ENCODE measurements around the gene C4orf50. TPM values are rescaled to one million over a fixed set of nuclear protein-coding genes. Genes with fewer than 3 reads are reported as not detected.
A peak's percentile ranks its signal among the peaks of the same experiment; 100 is the strongest.

Gene C4orf50
- total RNA-seq, 8 experiments from 2014 or later = 0.09 to 1.2 (median 0.39) TPM

DNA sequence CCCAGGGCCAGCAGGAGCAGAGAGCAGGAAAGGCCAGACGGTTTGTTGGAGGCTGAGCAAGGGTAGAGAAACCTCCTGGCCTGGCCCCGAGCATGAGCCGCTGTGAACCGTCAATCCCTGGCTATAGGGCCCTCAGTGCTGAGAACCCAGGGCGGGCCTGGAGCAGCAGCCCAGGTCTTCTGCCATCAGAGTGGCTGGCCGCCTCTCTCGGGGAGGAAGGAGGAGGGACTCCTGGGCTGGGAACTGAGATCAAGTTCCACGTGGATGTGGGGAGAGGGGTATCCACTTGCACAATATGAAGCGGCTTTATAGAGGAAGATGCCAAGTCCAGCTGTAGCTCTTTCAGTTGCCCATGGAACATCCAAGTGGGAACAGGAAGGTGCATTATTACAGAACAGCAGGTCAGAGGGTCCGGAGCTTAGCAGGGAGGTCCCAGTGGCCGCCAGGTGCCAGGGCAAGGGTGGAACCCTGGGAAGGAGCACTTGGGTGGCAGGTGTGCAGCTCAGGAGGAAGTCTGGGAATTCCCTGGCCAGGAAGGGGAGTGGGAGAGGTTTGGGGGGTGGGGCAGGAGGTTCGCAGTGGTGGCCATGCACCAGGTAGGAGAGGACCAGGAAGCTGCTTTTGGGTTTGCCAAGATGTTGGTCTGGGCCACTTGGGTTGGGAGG lies 93.6 kb downstream of the C4orf50 start:
- Histone ChIP-seq H3K27ac (no peak overlapping the region), H3K4me1 (replicated peaks in 1 of 2) (peaks cover 72 to 78% of the 10 kb centered on the region in 2 donors), H3K4me3 (no peak overlapping the region)
- no peak for ATAC-seq (replicated peaks in 6 of 8)
- in situ Hi-C loops (cut with MboI; ENCODE audit: low pct_unique_long_range_greater_than_20kb in 2 of 9, low sequenced_read_pairs in 9 of 9, unreplicated experiment in 9 of 9) = no loop called here
- WGBS, 10 experiments = 58 to 100% (median 80%) methylated on average over 1 to 5 of the region's 12 CpGs; no CpG with 5 or more reads in 5 of the 10 experiments

DNA sequence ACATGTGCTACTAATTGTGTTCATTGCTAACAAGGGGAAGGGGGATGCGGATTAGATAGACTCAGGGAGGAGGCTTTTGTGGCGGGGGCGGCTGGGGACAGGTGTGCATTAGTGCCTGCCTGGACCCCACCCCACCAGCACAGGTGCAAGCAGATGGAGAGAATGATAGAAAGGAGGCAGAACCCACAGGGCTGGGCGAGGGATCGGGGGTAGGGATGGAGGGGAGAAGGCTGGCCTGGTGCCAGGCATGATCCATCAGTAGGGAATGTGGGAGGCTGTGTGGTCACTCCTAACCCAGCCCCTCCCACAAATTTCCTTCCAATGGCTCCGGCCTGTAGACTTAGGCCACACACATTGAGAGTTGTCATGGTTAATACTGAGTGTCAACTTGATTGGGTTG lies 94.9 kb downstream of the C4orf50 start:
- in situ Hi-C loops (cut with MboI; ENCODE audit: low pct_unique_long_range_greater_than_20kb in 2 of 9, low sequenced_read_pairs in 9 of 9, unreplicated experiment in 9 of 9) = no loop called here
- Histone ChIP-seq H3K4me1 (replicated peaks in 1 of 2) (peaks cover 65 to 72% of the 10 kb centered on the region in 2 donors), H3K4me3 (no peak overlapping the region), H3K27ac (no peak overlapping the region)
- 40 to 70% methylated on average over 2 of the region's 6 CpGs; no CpG with 5 or more reads in 8 of the 10 experiments for WGBS, 10 experiments
- peak in 1 of 8 experiments; percentile 14 for ATAC-seq (replicated peaks in 6 of 8)

DNA sequence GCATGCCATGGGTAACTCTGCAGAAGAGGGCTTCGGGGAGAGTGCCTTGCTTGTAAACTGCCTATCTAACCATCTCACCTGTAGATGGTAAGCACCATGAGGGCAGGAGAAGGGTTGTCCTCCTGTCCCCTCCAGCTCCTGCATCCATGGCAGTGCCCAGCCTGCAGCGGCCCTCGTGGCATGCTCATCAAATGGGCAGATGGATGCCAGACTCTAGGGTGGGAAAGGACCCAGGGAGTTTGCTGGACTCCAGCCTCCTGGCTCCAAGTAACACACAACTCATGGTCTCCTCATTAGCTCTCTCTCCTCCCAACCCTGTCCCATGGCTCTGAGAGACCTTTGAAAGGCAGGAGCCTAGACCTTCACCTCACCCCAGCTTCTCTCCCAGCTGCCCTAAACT lies 95.7 kb downstream of the C4orf50 start:
- H3K27ac ChIP-seq = no peak overlapping the region
- H3K4me1 ChIP-seq (replicated peaks in 1 of 2) = peaks cover 65 to 72% of the 10 kb centered on the region in 2 donors
- in situ Hi-C loops (cut with MboI; ENCODE audit: low pct_unique_long_range_greater_than_20kb in 2 of 9, low sequenced_read_pairs in 9 of 9, unreplicated experiment in 9 of 9) = no loop called here
- H3K4me3 ChIP-seq = no peak overlapping the region
- WGBS, 10 experiments = 17 to 94% (median 77%) methylated on average over 1 to 3 of the region's 3 CpGs; no CpG with 5 or more reads in 6 of the 10 experiments
- no peak for ATAC-seq (replicated peaks in 6 of 8)

DNA sequence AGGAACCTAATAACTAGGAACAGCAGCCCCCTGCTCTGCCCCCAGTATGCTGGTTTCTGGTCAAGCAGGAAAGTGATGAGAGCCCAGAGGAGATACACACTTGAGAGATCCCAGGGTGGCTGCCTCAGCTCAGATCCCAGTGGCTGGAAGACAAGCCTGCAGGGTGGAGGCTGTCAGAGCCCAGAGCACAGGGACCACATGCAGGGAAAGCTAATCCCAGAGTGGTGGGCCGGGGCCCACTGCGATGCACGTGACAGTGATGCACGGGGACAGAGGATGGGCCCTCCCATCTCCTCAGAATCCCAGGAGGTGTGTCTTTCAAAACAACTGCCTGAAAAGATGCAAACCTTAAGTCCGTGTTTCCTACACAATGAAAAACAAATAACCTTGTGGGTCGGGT lies 96.2 kb downstream of the C4orf50 start:
- Histone ChIP-seq H3K4me1 (replicated peaks in 1 of 2) (peaks cover 65 to 70% of the 10 kb centered on the region in 2 donors), H3K27ac (peak overlapping the region; percentile 43 to 68), H3K4me3 (no peak overlapping the region)
- in situ Hi-C loops (cut with MboI; ENCODE audit: low pct_unique_long_range_greater_than_20kb in 2 of 9, low sequenced_read_pairs in 9 of 9, unreplicated experiment in 9 of 9) = no loop called here
- WGBS, 10 experiments = 13 to 70% (median 23%) methylated on average over 1 to 6 of the region's 6 CpGs; no CpG with 5 or more reads in 4 of the 10 experiments
- peak; percentile 13 to 73 (median 52) for ATAC-seq (replicated peaks in 6 of 8)

DNA sequence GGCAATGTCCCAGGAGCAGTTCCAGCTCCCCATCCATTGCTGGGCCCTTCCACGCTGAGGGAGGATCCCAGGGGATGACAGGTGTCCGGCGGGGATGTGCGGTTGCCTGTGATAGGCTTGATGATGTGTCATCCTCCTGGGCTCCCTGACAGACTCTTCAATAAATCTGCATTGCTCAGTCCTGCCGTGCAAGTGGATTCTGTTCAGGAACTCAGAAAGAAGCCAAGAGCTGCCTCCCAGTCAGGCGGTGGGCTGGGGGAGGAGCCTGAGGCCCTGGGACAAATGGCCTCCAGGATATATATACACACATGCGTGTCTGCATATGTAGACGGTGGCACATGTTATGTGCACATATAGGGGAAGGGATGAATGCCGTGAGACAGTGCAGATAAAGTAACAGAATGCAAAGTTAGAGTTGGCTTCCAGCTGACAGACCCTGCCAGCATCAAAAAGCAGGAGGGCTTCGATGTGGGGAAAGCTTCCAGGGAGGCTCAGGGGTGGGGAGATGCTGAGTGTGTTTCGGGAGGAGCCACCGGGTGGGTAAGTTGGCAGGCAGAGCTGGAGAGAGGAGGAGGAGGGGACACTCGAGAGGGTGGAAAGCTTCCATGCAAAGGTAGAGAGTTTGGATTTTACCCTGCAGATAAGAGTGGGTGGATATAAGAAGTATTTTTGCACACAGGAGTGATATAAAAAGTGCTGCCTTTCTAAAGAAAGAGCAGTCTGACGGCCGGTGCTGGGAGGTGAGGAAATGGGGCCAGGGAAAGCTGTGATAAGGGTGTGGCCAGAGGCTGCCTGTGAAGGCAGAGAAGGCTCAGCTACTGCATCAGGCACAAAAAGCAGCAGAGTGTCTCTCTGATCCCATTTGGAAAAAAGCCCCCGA lies 96.9 kb downstream of the C4orf50 start:
- WGBS, 10 experiments = 0 to 60% (median 29%) methylated on average over 1 to 8 of the region's 16 CpGs; no CpG with 5 or more reads in 1 of the 10 experiments
- in situ Hi-C loops (cut with MboI; ENCODE audit: low pct_unique_long_range_greater_than_20kb in 2 of 9, low sequenced_read_pairs in 9 of 9, unreplicated experiment in 9 of 9) = no loop called here
- Histone ChIP-seq H3K4me3 (no peak overlapping the region), H3K27ac (peak overlapping the region; percentile 43 to 68), H3K4me1 (replicated peaks in 1 of 2) (peaks cover 65 to 70% of the 10 kb centered on the region in 2 donors)
- ATAC-seq (replicated peaks in 6 of 8) = peak; percentile 73 to 91 (median 84)

DNA sequence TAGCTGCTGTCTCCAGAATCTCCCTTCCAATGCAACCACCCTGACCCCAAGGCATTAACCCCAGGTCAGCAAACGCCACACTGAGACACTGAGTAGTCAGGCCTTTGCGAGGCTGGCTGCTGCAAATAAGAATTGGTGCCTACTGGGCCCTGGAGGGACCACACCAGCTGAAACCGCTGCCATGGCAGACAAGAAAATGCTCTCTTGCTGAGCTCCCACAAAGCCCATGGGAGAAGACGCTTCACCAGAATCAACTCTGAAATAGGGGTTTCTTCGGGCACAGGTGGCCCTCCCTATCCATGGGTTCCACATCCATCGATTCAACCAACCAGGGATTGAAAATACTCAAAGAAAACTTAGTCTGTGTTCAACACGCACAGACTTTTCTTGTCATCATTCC lies 98.7 kb downstream of the C4orf50 start:
- peaks cover 55 to 62% of the 10 kb centered on the region in 2 donors for H3K4me1 ChIP-seq (replicated peaks in 1 of 2)
- no peak for ATAC-seq (replicated peaks in 6 of 8)
- no peak overlapping the region for H3K4me3 ChIP-seq
- in situ Hi-C loops (cut with MboI; ENCODE audit: low pct_unique_long_range_greater_than_20kb in 2 of 9, low sequenced_read_pairs in 9 of 9, unreplicated experiment in 9 of 9) = no loop called here
- H3K27ac ChIP-seq = no peak overlapping the region
- WGBS, 10 experiments = 26 to 100% (median 76%) methylated on average over 1 to 6 of the region's 7 CpGs; no CpG with 5 or more reads in 3 of the 10 experiments

DNA sequence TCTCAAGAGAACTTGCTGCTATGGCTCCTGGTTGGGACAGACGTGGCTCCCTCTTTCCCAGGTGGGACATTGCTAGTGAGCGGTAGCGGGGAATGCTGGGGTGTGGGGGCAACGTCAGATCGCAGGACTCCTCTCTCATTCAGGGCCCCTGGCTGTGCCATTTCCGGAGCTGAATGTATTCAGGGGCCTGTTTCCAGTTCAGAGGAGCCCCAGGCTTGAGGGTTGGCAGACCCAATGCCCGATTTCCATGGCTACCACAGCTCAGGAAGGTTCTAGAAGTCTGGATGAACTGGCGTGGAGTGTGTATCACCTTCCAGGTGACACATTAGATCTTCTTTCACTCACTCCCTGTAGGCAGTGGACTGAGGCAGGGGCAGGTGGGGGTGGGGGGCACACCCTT lies 99.2 kb downstream of the C4orf50 start:
- ATAC-seq (replicated peaks in 6 of 8) = no peak
- in situ Hi-C loops (cut with MboI; ENCODE audit: low pct_unique_long_range_greater_than_20kb in 2 of 9, low sequenced_read_pairs in 9 of 9, unreplicated experiment in 9 of 9) = no loop called here
- WGBS, 10 experiments = 60 to 100% (median 62%) methylated on average over 1 to 3 of the region's 8 CpGs; no CpG with 5 or more reads in 7 of the 10 experiments
- no peak overlapping the region for H3K27ac ChIP-seq
- no peak overlapping the region for H3K4me3 ChIP-seq
- H3K4me1 ChIP-seq (replicated peaks in 1 of 2) = peaks cover 55 to 66% of the 10 kb centered on the region in 2 donors

DNA sequence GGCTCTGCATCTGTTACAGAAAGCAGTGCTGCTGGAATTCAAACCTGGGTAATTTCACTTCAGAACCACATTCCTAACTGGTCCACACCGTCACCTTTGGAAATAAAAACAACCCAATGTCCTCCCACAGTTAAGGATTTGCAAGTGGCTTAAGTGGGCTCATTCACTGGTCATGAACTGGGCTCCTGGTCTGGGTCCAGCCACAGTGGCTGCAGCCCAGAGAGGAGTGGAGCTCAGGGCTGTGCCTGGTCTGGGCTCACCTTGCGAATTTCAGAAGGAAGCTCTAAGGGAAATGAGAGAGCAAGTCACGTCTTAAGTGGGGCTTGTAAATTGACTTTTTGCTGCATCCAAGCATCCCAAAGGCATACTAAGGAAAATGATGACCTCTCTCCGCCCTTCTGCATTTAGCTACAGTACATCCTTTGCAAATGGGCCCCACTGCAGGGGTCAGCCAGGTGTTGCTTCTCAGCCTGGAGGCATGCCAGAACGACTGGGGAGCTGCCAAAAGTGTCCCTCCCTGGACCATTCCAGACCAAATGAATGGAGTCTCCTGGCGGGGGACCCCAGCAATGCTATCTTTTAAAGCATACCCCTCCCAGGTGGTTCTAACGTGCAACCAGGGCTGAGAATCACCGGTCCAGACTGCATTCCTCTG lies 99.8 kb downstream of the C4orf50 start:
- ATAC-seq (replicated peaks in 6 of 8) = no peak
- H3K27ac ChIP-seq = peak overlapping the region; percentile 22 to 35
- H3K4me3 ChIP-seq = no peak overlapping the region
- H3K4me1 ChIP-seq (replicated peaks in 1 of 2) = peaks cover 53 to 71% of the 10 kb centered on the region in 2 donors
- in situ Hi-C loops (cut with MboI; ENCODE audit: low pct_unique_long_range_greater_than_20kb in 2 of 9, low sequenced_read_pairs in 9 of 9, unreplicated experiment in 9 of 9) = no loop called here
- WGBS, 10 experiments = 29 to 81% (median 60%) methylated on average over 2 to 6 of the region's 8 CpGs; no CpG with 5 or more reads in 5 of the 10 experiments

DNA sequence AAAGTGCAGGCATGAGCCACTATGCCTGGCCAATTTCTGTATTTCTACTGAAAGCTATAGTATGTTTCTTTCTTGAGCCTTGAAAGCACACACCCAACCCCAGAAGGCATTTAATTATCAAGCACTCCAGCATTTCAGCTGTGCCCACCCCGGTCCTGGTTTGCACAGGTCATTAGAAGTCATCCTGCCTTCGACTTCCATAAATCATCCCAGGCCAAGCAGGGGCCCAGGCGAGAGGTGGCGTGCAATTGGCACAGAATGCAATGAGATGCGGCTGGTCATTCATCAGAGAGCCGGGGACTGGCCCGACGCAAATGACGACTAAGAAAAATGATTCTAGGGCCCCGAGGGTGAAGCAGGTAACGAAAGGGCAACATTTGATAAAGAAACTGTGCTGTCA lies 100.6 kb downstream of the C4orf50 start:
- WGBS, 10 experiments = 5 to 55% (median 29%) methylated on average over 1 to 10 of the region's 11 CpGs; no CpG with 5 or more reads in 1 of the 10 experiments

DNA sequence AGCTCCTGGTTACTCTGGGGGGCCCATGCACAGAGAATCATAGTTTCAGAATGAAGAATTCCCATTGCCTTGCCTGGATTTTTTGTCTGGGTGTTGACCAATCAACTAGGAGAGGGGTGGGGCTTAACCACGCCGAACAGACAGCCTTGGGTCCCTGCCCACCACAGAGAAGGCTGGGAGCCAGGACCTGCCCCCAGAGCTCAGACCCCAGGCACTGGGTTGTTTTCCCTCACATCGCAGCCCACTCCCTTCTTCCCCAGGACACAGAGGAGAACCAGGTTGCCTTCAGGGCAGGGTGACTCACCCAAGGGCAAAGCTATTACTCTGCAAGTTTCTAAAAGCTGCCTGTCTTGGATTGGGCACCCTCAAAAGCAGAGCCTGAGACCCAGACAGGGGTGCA lies 102.0 kb downstream of the C4orf50 start:
- WGBS, 10 experiments = 8 to 88% (median 65%) methylated on average over 1 to 3 of the region's 3 CpGs; no CpG with 5 or more reads in 6 of the 10 experiments
- ATAC-seq (replicated peaks in 6 of 8) = no peak
- Histone ChIP-seq H3K27ac (peak overlapping the region in 1 of 2 donors; percentile 25), H3K4me3 (no peak overlapping the region), H3K4me1 (replicated peaks in 1 of 2) (peaks cover 43 to 78% of the 10 kb centered on the region in 2 donors)
- in situ Hi-C loops (cut with MboI; ENCODE audit: low pct_unique_long_range_greater_than_20kb in 2 of 9, low sequenced_read_pairs in 9 of 9, unreplicated experiment in 9 of 9) = no loop called here

More for the DNA sequence above, 100.6 kb downstream of the C4orf50 start:
- peak in 5 of 8 experiments; percentile 9 to 52 (median 38) for ATAC-seq (replicated peaks in 6 of 8)
- Histone ChIP-seq H3K4me3 (no peak overlapping the region), H3K4me1 (replicated peaks in 1 of 2) (peaks cover 52 to 78% of the 10 kb centered on the region in 2 donors), H3K27ac (peak overlapping the region; percentile 44 to 53)
- in situ Hi-C loops (cut with MboI; ENCODE audit: low pct_unique_long_range_greater_than_20kb in 2 of 9, low sequenced_read_pairs in 9 of 9, unreplicated experiment in 9 of 9) = no loop called here

DNA sequence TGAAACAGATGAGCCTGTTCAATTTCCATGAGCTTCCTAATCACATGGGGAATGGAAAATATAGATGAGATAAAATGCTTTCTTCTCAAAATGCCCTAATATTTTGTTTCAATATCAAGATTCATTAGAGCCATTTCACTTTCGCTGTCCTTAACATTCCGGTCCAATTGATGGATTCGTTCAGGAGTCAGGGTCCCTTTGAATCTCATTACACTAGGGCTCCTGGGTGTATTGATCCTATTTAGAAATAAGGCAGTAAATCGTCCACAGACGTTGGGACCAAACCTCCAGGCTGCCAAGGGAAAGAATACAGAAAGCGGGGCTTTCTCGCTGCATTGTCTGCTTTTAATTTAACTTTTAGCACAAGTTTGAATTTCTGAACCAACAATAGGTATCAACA lies 104.8 kb downstream of the C4orf50 start:
- 11 to 58% (median 30%) methylated on average over 1 to 7 of the region's 7 CpGs; no CpG with 5 or more reads in 1 of the 10 experiments for WGBS, 10 experiments
- peak in 5 of 8 experiments; percentile 53 to 78 (median 59) for ATAC-seq (replicated peaks in 6 of 8)
- no peak overlapping the region for H3K4me3 ChIP-seq
- peak overlapping the region in 1 of 2 donors; percentile 47 for H3K27ac ChIP-seq
- in situ Hi-C loops (cut with MboI; ENCODE audit: low pct_unique_long_range_greater_than_20kb in 2 of 9, low sequenced_read_pairs in 9 of 9, unreplicated experiment in 9 of 9) = no loop called here
- peaks cover 32 to 59% of the 10 kb centered on the region in 2 donors for H3K4me1 ChIP-seq (replicated peaks in 1 of 2)

DNA sequence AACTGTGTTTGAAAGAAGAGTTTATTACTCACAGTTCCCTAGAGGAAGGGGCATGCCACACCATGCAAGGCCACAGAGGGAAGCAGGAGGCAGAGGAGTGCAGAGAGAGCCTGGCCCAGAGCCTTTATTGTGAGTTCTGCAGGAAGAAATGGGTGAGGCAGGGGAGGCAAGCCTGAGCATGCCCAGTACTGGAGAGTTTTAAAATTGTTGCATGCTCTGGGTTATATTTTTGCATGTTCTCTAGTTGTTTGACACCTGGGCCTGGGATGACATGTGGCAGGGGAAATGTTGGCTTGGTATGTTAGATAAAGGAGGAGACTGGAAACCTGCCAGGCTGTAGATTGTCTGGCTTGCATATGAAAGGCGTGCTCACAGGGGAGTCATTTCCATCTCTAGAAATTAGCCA lies 105.6 kb downstream of the C4orf50 start:
- peak in 5 of 8 experiments; percentile 16 to 90 (median 35) for ATAC-seq (replicated peaks in 6 of 8)
- peak overlapping the region; percentile 13 to 47 for H3K27ac ChIP-seq
- H3K4me3 ChIP-seq = no peak overlapping the region
- H3K4me1 ChIP-seq (replicated peaks in 1 of 2) = peaks cover 24 to 50% of the 10 kb centered on the region in 2 donors
- WGBS, 10 experiments = 100% methylated on average over 1 of the region's 1 CpG; no CpG with 5 or more reads in 8 of the 10 experiments
- in situ Hi-C loops (cut with MboI; ENCODE audit: low pct_unique_long_range_greater_than_20kb in 2 of 9, low sequenced_read_pairs in 9 of 9, unreplicated experiment in 9 of 9) = no loop called here

Data from motor neuron (in vitro differentiated cells).